GM12878 (cell line): ENCODE measurements around the gene XPC. TPM values are rescaled to one million over a fixed set of nuclear protein-coding genes. Genes with fewer than 3 reads are reported as not detected.
A peak's percentile ranks its signal among the peaks of the same experiment; 100 is the strongest.

Experiments
- ATAC-seq: fragments of 200-7000 bp; cut with Tn5 transposase; 3 replicates; pipeline ENCODE4 v1.9.1; 2020; ENCODE audit warnings: mild to moderate bottlenecking, moderate library complexity
- Bru-seq: library from RNA; stranded (reverse); fragments of 400-500 nt; gene quantifications from one replicate; lab custom pipeline; 2021; lab: Mats Ljungman, UMichigan
- BruChase-seq, 2 experiments: library from RNA; stranded (reverse); fragments of 400-500 nt; gene quantifications; one replicate each; lab custom pipeline; 2021; lab: Mats Ljungman, UMichigan
- BruUV-seq: library from RNA; stranded (reverse); fragments of 400-500 nt; replicated peaks from 2 replicates; lab custom pipeline; 2021; lab: Mats Ljungman, UMichigan
- CTCF ChIA-PET: fragments of 300-600 bp; sonication (Branson Sonifier 250); formaldehyde crosslinking; extraction: SDS; loops from one replicate; lab custom pipeline; 2021; ENCODE audit warnings: inconsistent platforms; lab: Yijun Ruan, JAX
- POLR2A ChIA-PET: fragments of 350-600 bp; formaldehyde crosslinking; extraction: SDS; loops from one replicate; lab custom pipeline; 2021; ENCODE audit warnings: inconsistent platforms; lab: Charles Lee
- RAD21 ChIA-PET: fragments of 300-600 bp; sonication (Branson Sonifier 250); formaldehyde crosslinking; loops from one replicate; lab custom pipeline; 2023; ENCODE audit warnings: antibody characterized with exemption; ENCODE audit not compliant: unreplicated experiment; lab: Charles Lee
- SMC1A ChIA-PET: fragments of 300-600 bp; sonication (Branson Sonifier 250); formaldehyde crosslinking; loops from one replicate; lab custom pipeline; 2023; ENCODE audit not compliant: unreplicated experiment, uncharacterized antibody; lab: Charles Lee
- DNase-seq: peaks from one replicate; pipeline ENCODE4 v3.0.0-alpha.2; 2011; ENCODE audit warnings: low read depth, low spot score
- FAIRE-seq: peaks from 3 replicates; lab custom pipeline; 2011; peaks lifted over from hg19 to GRCh38; lab: Jason Lieb, UNC
- H2AFZ ChIP-seq: 2 replicates; pipeline ENCODE4 v1.6.0; 2011; ENCODE audit warnings: low read depth, low read length, control low read depth; ENCODE audit not compliant: control insufficient read depth
- H3K27ac ChIP-seq: 2 replicates; pipeline ENCODE4 v1.5.1; 2011; ENCODE audit warnings: control low read depth; ENCODE audit not compliant: control insufficient read depth, insufficient read depth
- H3K27me3 ChIP-seq, 2 experiments: replicated peaks in 1 of 2; 2 replicates each; pipeline versions ENCODE4 v1.6.0 to v1.6.1; 2011; ENCODE audit warnings: low read length in 1 of 2; ENCODE audit not compliant: control insufficient read depth in 2 of 2, insufficient read depth in 2 of 2
- H3K36me3 ChIP-seq, 2 experiments: 2 replicates each; pipeline ENCODE4 v1.5.1; 2011; ENCODE audit warnings: low read length in 1 of 2; ENCODE audit not compliant: control insufficient read depth in 2 of 2, insufficient read depth in 2 of 2
- H3K4me1 ChIP-seq: 2 replicates; pipeline ENCODE4 v1.6.1; 2011; ENCODE audit warnings: mild to moderate bottlenecking, low read length, moderate library complexity, mixed read lengths; ENCODE audit not compliant: control insufficient read depth, insufficient read depth
- H3K4me2 ChIP-seq: 2 replicates; pipeline ENCODE4 v1.6.0; 2011; ENCODE audit warnings: control low read depth; ENCODE audit not compliant: control insufficient read depth, insufficient read depth
- H3K4me3 ChIP-seq: fragments of 200-600 bp; sonication (generic); 2 replicates; pipeline ENCODE4 v1.5.1; 2016
- H3K79me2 ChIP-seq: 2 replicates; pipeline ENCODE4 v1.6.0; 2011; ENCODE audit warnings: low read length; ENCODE audit not compliant: control insufficient read depth, insufficient read depth
- H3K9ac ChIP-seq: 2 replicates; pipeline ENCODE4 v1.8.0; 2011; ENCODE audit warnings: low read length, control low read depth, mixed read lengths; ENCODE audit not compliant: control insufficient read depth, insufficient read depth
- H3K9me3 ChIP-seq: replicated peaks from 3 replicates; pipeline ENCODE4 v1.5.1; 2011; ENCODE audit warnings: mild to moderate bottlenecking, low read length; ENCODE audit not compliant: control insufficient read depth, insufficient read depth
- H4K20me1 ChIP-seq: 2 replicates; pipeline ENCODE4 v1.6.0; 2011; ENCODE audit not compliant: control insufficient read depth, insufficient read depth
- ATF2 ChIP-seq: IDR thresholded peaks from 2 replicates; pipeline ENCODE4 v1.6.1; 2012; ENCODE audit warnings: low read length, inconsistent platforms
- BRCA1 ChIP-seq: IDR thresholded peaks from 2 replicates; pipeline ENCODE4 v1.6.1; 2011; ENCODE audit warnings: low read depth, low read length, improper control_type of control experiment
- CHD4 ChIP-seq: fragments of 200-600 bp; sonication (generic); IDR thresholded peaks from 2 replicates; pipeline ENCODE4 v1.6.1; 2016; ENCODE audit warnings: mild to moderate bottlenecking
- HCFC1 ChIP-seq: fragments of 150-350 bp; IDR thresholded peaks from 2 replicates; pipeline ENCODE4 v1.6.1; 2014; ENCODE audit warnings: low read length
- HDAC6 ChIP-seq: fragments of 200-600 bp; sonication (generic); IDR thresholded peaks from one replicate; pipeline ENCODE4 v1.8.0; 2017; ENCODE audit warnings: antibody characterized with exemption; ENCODE audit not compliant: unreplicated experiment
- IRF4 ChIP-seq: IDR thresholded peaks from 2 replicates; pipeline ENCODE4 v1.6.1; 2011; ENCODE audit warnings: low read depth, low read length
- JUNB ChIP-seq: IDR thresholded peaks from 2 replicates; pipeline ENCODE4 v1.6.1; 2016; ENCODE audit warnings: antibody characterized with exemption, mild to moderate bottlenecking
- MXI1 ChIP-seq: fragments of 150-350 bp; IDR thresholded peaks from 2 replicates; pipeline ENCODE4 v1.6.1; 2011; ENCODE audit warnings: low read depth, mild to moderate bottlenecking, inconsistent platforms, low read length, improper control_type of control experiment
- SREBF2 ChIP-seq: IDR thresholded peaks from 2 replicates; pipeline ENCODE4 v1.6.1; 2012; ENCODE audit warnings: mild to moderate bottlenecking, low read length
- ZSCAN29 ChIP-seq: fragments of 450-650 bp; IDR thresholded peaks from 2 replicates; pipeline ENCODE4 v1.6.1; 2017; ENCODE audit warnings: mild to moderate bottlenecking, moderate library complexity
- WGBS: methylation state at CpG from one replicate; pipeline ENCODE4 v1.1.6; 2016; ENCODE audit warnings: low lambda C conversion rate; ENCODE audit not compliant: insufficient replicate concordance, insufficient coverage; ENCODE audit errors: missing lambda C conversion rate; 5-methylcytosine and 5-hydroxymethylcytosine counted together
- in situ Hi-C: fragments of 300-500 bp; cut with MboI; formaldehyde crosslinking; loops from 9 replicates; pipeline ENCODE4 v1.14.3; 2018; ENCODE audit warnings: mixed read lengths
- intact Hi-C: fragments of 100-400 bp; cut with micrococcal nuclease; formaldehyde crosslinking; loops from one replicate; pipeline ENCODE4 v1.14.2; 2022; ENCODE audit not compliant: unreplicated experiment
- long read RNA-seq, 2 experiments: library from polyadenylated mRNA; unstranded; transcript quantifications; one replicate each; pipeline ENCODE4 v2.0.0, GENCODE V29; 2019 to 2020
- polyA minus RNA-seq, 3 experiments: library from RNA; depleted of rRNA, polyadenylated mRNA; stranded (reverse); fragments of >200 nt; gene quantifications; 2 replicates each; pipeline ENCODE4 v1.2.3, GENCODE V29; 2011
- polyA plus RNA-seq, 11 experiments: library from polyadenylated mRNA; depleted of rRNA in 4 of 11; unstranded in 6 of 11; stranded (reverse) in 5 of 11; fragments of >200 nt; fragmentation: Nextera tagmentation in 4 of 11; fragmentation: Illumina TruSeq in 1 of 11; extraction: Ambion mirVana in 4 of 11; extraction: Trizol in 1 of 11; gene quantifications; 1 replicate in 1 of 11; 2 replicates in 10 of 11; pipeline versions ENCODE4 v1.2.1 to v1.2.3, GENCODE V29; 2011 to 2016; ENCODE audit warnings: inconsistent platforms in 2 of 11, missing spikeins in 2 of 11, low read depth in 1 of 11
- total RNA-seq, 4 experiments: library from RNA; depleted of rRNA in 3 of 4; stranded (reverse); fragments of >200 nt in 3 of 4; fragmentation: Illumina TruSeq in 1 of 4; extraction: Trizol in 1 of 4; gene quantifications; 2 replicates each; pipeline versions ENCODE4 v1.2.1 to v1.2.3, GENCODE V29; 2013 to 2021
- TF ChIP-seq, protein P1 (sequence below): fragments of 450-650 bp; IDR thresholded peaks from 2 replicates; pipeline ENCODE4 v1.6.1; 2017; ENCODE audit warnings: antibody characterized with exemption, mild to moderate bottlenecking, moderate library complexity
- TF ChIP-seq, protein P2 (sequence below): fragments of 150-350 bp; IDR thresholded peaks from 2 replicates; pipeline ENCODE4 v1.6.1; 2014; ENCODE audit warnings: mild to moderate bottlenecking, low read depth, low read length

The XPC gene
- total RNA-seq (2013; cell fraction: nucleolus; rRNA removed) = 61.0 and 69.0 TPM in 2 replicates
- 30.2 and 32.9 TPM in 2 replicates for total RNA-seq (2014; rRNA removed)
- 27.9 and 29.5 TPM in 2 replicates for total RNA-seq (2014; rRNA removed; fragmentation: Illumina TruSeq; extraction: Trizol)
- total RNA-seq (2021) = 32.9 and 35.1 TPM in 2 replicates
- 20.3 TPM for polyA plus RNA-seq (2011; ENCODE audit: low read depth)
- 19.2 and 27.7 TPM in 2 replicates for polyA plus RNA-seq (2011; rRNA removed)
- 19.1 and 21.0 TPM in 2 replicates for polyA plus RNA-seq (2011; cell fraction: cytosol; rRNA removed)
- 80.0 and 91.2 TPM in 2 replicates for polyA plus RNA-seq (2011; cell fraction: nucleus; rRNA removed)
- 23.5 and 29.0 TPM in 2 replicates for polyA plus RNA-seq (2012)
- polyA plus RNA-seq (2014; fragmentation: Illumina TruSeq; extraction: Trizol) = 31.5 and 36.3 TPM in 2 replicates
- polyA plus RNA-seq (2014; fragmentation: Nextera tagmentation; extraction: Ambion mirVana) = 1 to 10 TPM; 4.0 to 6.1 TPM
- 25.8 and 28.1 TPM in 2 replicates for polyA plus RNA-seq (2014; rRNA removed)
- polyA plus RNA-seq (2016; fragmentation: Nextera tagmentation; extraction: Ambion mirVana) = 10 to 100 TPM; 45.7 to 48.3 TPM
- 30.3 and 31.2 TPM in 2 replicates for polyA minus RNA-seq (2011; rRNA and poly(A)+ RNA removed)
- polyA minus RNA-seq (2011; cell fraction: cytosol; rRNA and poly(A)+ RNA removed) = 12.4 and 13.0 TPM in 2 replicates
- 33.9 and 45.0 TPM in 2 replicates for polyA minus RNA-seq (2011; cell fraction: nucleus; rRNA and poly(A)+ RNA removed)
- percentile 91 among the genes with signal in this experiment for Bru-seq, nascent RNA
- percentile 87 among the genes with signal in this experiment for BruChase-seq, experiment 1, labeled RNA remaining after a 6-hour chase
- percentile 92 among the genes with signal in this experiment for BruChase-seq, experiment 2, labeled RNA remaining after a 2-hour chase
- long read RNA-seq, experiment 1, transcript XPC-201 (16 exons, 3,832 nt) = major isoform, 5 of 19 reads
- long read RNA-seq, experiment 1, partial matches to known transcripts = 11 of 19 reads
- long read RNA-seq, experiment 1, other reads (novel, unspliced or antisense) = 3 of 19 reads
- long read RNA-seq, experiment 2, transcript XPC-201 (16 exons, 3,832 nt) = major isoform, 22 of 80 reads
- long read RNA-seq, experiment 2, partial matches to known transcripts = 33 of 80 reads
- long read RNA-seq, experiment 2, other reads (novel, unspliced or antisense) = 25 of 80 reads

DNA sequence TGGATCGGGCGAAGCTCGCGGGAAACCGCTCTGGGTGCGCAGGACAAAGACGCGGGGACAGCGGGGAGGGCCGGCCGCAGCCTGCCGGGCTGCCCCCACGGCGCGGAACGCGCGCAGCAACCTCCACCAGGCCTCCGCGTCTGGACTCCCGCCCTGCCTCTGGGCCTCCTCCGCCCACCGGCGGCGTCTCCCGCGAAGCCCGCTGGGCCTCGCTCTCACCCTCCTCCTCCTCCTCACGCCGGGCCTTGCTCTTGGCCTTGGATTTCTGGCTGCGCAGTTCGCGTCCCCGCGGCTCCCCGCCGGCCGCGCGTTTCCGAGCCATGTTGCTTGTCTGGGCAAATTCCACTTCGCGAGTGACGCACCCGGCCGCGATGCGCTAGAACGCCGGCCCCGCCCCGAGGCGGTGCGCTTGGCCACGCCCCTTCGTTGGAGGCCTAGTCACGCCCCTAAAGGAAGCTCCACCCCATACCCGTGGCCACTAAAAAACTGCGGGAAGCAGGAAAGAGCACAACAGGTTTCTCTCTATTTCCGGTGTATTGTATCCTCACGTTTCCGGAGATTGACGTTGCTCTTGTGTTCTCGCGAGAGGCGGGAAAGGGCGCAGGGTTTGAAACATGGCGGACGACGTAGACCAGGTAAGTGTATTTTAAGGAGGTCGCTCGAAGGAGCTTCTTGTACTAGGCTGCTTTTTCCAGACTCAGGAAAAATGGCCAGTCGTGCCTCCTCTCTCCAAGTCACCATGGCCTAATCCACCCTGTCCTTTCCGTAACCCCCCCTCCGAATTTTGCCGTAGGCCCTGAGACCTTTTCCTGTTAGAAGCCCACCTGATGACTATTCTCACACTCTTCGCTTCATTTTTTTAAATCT, at the start of gene XPC, which contains the start of gene LSM3:
Gene XPC, minus strand, starts transcription at position 355 of the 867 bp plus-strand sequence. Its CDS starts 33 bp downstream, at position 322.
Gene LSM3, plus strand, starts transcription at position 571 of the 867 bp plus-strand sequence. Its CDS starts 44 bp downstream, at position 615.
- intact Hi-C loops = loop anchor here (1.0 kb wide), 1 partner anchor 54 kb away; the partner anchor contains the start of gene CHCHD4
- Histone ChIP-seq H4K20me1 (no peaks in the 10 kb centered on the region), H3K27me3 (no peaks in the 10 kb centered on the region), H3K4me3 (peak within 1 kb of the TSS; percentile 93), H3K4me1 (peaks cover 14% of the 10 kb centered on the region), H3K36me3 (0 out of 4 replicates have a peak, but pooled peaks cover 0 to 2% of the 10 kb centered on the region in 2 experiments), H3K79me2 (peaks cover 66% of the 10 kb centered on the region), H3K9ac (peak within 1 kb of the TSS; percentile 90), H3K4me2 (peak within 1 kb of the TSS; percentile 83), H3K9me3 (no peaks in the 10 kb centered on the region), H3K27ac (peak within 1 kb of the TSS; percentile 84), H2AFZ (peak within 1 kb of the TSS; percentile 79)
- TSS peak; percentile 78 for BruUV-seq
- FAIRE-seq (peak; percentile 95), DNase-seq (peak; percentile 97), ATAC-seq (peak; percentile 92)
- ChIA-PET SMC1A (interaction anchor here (0.6 to 1.8 kb wide), 10 partner anchors 10 to 473 kb away, joined by 3 to 10 read pairs (median 4); partner anchors contain the start of genes CCDC174, CHCHD4 and TMEM43), CTCF (interaction anchor here (0.9 to 2.4 kb wide), 6 partner anchors 8 to 55 kb away, joined by 3 to 14 read pairs (median 3); partner anchors contain the start of genes CHCHD4 and TMEM43), RAD21 (interaction anchor here (0.5 to 1.7 kb wide), 7 partner anchors 21 to 759 kb away, joined by 3 to 27 read pairs (median 4); partner anchors contain the start of genes CHCHD4 and TMEM43), POLR2A (interaction anchor here (0.6 to 3.1 kb wide), 10 partner anchors 19 to 473 kb away, joined by 3 to 42 read pairs (median 4); partner anchors contain the start of genes CCDC174, CHCHD4, SLC6A6 and TMEM43)
- in situ Hi-C loops = no loop called here
- WGBS = under 1% methylated on average over 72 of the region's 78 CpGs
- no peak for TF ChIP-seq HDAC6
- TF ChIP-seq MXI1 = peak; percentile 84
- no peak for TF ChIP-seq IRF4
- TF ChIP-seq HCFC1 = peak; percentile 66
- no peak for TF ChIP-seq JUNB
- no peak for TF ChIP-seq CHD4
- TF ChIP-seq, protein P1, sequence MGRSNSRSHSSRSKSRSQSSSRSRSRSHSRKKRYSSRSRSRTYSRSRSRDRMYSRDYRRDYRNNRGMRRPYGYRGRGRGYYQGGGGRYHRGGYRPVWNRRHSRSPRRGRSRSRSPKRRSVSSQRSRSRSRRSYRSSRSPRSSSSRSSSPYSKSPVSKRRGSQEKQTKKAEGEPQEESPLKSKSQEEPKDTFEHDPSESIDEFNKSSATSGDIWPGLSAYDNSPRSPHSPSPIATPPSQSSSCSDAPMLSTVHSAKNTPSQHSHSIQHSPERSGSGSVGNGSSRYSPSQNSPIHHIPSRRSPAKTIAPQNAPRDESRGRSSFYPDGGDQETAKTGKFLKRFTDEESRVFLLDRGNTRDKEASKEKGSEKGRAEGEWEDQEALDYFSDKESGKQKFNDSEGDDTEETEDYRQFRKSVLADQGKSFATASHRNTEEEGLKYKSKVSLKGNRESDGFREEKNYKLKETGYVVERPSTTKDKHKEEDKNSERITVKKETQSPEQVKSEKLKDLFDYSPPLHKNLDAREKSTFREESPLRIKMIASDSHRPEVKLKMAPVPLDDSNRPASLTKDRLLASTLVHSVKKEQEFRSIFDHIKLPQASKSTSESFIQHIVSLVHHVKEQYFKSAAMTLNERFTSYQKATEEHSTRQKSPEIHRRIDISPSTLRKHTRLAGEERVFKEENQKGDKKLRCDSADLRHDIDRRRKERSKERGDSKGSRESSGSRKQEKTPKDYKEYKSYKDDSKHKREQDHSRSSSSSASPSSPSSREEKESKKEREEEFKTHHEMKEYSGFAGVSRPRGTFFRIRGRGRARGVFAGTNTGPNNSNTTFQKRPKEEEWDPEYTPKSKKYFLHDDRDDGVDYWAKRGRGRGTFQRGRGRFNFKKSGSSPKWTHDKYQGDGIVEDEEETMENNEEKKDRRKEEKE = no peak
- no peak for TF ChIP-seq ZSCAN29
- peak; percentile 96 for TF ChIP-seq BRCA1
- no peak for TF ChIP-seq SREBF2
- TF ChIP-seq, protein P2, sequence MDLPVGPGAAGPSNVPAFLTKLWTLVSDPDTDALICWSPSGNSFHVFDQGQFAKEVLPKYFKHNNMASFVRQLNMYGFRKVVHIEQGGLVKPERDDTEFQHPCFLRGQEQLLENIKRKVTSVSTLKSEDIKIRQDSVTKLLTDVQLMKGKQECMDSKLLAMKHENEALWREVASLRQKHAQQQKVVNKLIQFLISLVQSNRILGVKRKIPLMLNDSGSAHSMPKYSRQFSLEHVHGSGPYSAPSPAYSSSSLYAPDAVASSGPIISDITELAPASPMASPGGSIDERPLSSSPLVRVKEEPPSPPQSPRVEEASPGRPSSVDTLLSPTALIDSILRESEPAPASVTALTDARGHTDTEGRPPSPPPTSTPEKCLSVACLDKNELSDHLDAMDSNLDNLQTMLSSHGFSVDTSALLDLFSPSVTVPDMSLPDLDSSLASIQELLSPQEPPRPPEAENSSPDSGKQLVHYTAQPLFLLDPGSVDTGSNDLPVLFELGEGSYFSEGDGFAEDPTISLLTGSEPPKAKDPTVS = no peak
- TF ChIP-seq ATF2 = peak; percentile 86
